GM12878 (cell line): ENCODE results near the gene EMP2. TPM values are rescaled to one million over a fixed set of nuclear protein-coding genes. Genes with fewer than 3 reads are reported as not detected.

ENCODE experiments used
- BHLHE40 ChIP-seq, 2 experiments: fragments of 450-650 bp in 1 of 2; IDR thresholded peaks; 2 replicates each; pipeline ENCODE4 v1.6.1; 2011 to 2017; ENCODE audit warnings: low read depth in 2 of 2, borderline replicate concordance in 1 of 2, improper control_type of control experiment in 1 of 2, low read length in 1 of 2, mild to moderate bottlenecking in 1 of 2
- CEBPZ ChIP-seq: fragments of 150-350 bp; IDR thresholded peaks from 2 replicates; pipeline ENCODE4 v1.6.1; 2016; ENCODE audit warnings: low read depth, low read length
- E2F4 ChIP-seq: IDR thresholded peaks from 2 replicates; pipeline ENCODE4 v1.6.1; 2012; ENCODE audit warnings: low read depth, low read length, improper control_type of control experiment
- GABPA ChIP-seq: IDR thresholded peaks from 2 replicates; pipeline ENCODE4 v1.6.1; 2014; ENCODE audit warnings: antibody characterized with exemption, low read depth, mild to moderate bottlenecking, inconsistent platforms
- IKZF1 ChIP-seq: fragments of 450-650 bp; conservative IDR thresholded peaks from 2 replicates; pipeline ENCODE4 v1.6.1; 2017; ENCODE audit warnings: antibody characterized with exemption, mild to moderate bottlenecking
- MTA2 ChIP-seq: fragments of 450-650 bp; IDR thresholded peaks from 2 replicates; pipeline ENCODE4 v1.6.1; 2016; ENCODE audit warnings: low read depth, mild to moderate bottlenecking, moderate library complexity
- NFIC ChIP-seq: IDR thresholded peaks from 2 replicates; pipeline ENCODE4 v1.6.1; 2012; ENCODE audit warnings: low read depth, mild to moderate bottlenecking, inconsistent platforms, low read length, moderate library complexity
- PML ChIP-seq: IDR thresholded peaks from 2 replicates; pipeline ENCODE4 v1.6.1; 2012; ENCODE audit warnings: low read length, inconsistent platforms
- POLR2AphosphoS5 ChIP-seq: IDR thresholded peaks from 2 replicates; pipeline ENCODE4 v1.6.1; 2011; ENCODE audit warnings: mild to moderate bottlenecking, low read length, inconsistent platforms
- YBX1 ChIP-seq: fragments of 450-650 bp; IDR thresholded peaks from 2 replicates; pipeline ENCODE4 v1.6.1; 2016; ENCODE audit warnings: antibody characterized with exemption
- ZNF274 ChIP-seq: IDR thresholded peaks from one replicate; pipeline ENCODE4 v1.8.0; 2011; ENCODE audit not compliant: insufficient read length, insufficient read depth
- polyA plus RNA-seq, 11 experiments: library from polyadenylated mRNA; depleted of rRNA in 4 of 11; unstranded in 6 of 11; stranded (reverse) in 5 of 11; fragments of >200 nt; fragmentation: Nextera tagmentation in 4 of 11; fragmentation: Illumina TruSeq in 1 of 11; extraction: Ambion mirVana in 4 of 11; extraction: Trizol in 1 of 11; gene quantifications; 1 replicate in 1 of 11; 2 replicates in 10 of 11; pipeline versions ENCODE4 v1.2.1 to v1.2.3, GENCODE V29; 2011 to 2016; ENCODE audit warnings: inconsistent platforms in 2 of 11, missing spikeins in 2 of 11, low read depth in 1 of 11
- total RNA-seq, 4 experiments: library from RNA; depleted of rRNA in 3 of 4; stranded (reverse); fragments of >200 nt in 3 of 4; fragmentation: Illumina TruSeq in 1 of 4; extraction: Trizol in 1 of 4; gene quantifications; 2 replicates each; pipeline versions ENCODE4 v1.2.1 to v1.2.3, GENCODE V29; 2013 to 2021

Gene EMP2
- total and polyA plus RNA-seq, 10 of the 15 experiments (the other 5 are each of a cell fraction or from before 2014, with no cell fraction given), result 0.41 to 10.4 (median 3.8) TPM

GRCh38 chr16:10579965-10580882, at the start of gene EMP2 (continued):
- TF ChIP-seq E2F4 (no peak), GABPA (no peak), MTA2 (no peak), YBX1 (no peak), ZNF274 (no peak), BHLHE40 (IDR thresholded peaks at IDR 0.05; ENCODE audit: borderline replicate concordance in 1 of 2, low read depth in 2 of 2, low read length in 1 of 2) (peak; percentile 25 to 77; a peak in 2 of 4 replicates), CEBPZ (no peak), NFIC (no peak), IKZF1 (peak; percentile 50), POLR2AphosphoS5 (no peak), PML (no peak)
